Measurements from ENCODE around the gene PREX1. TPM values are rescaled to one million over a fixed set of nuclear protein-coding genes. Genes with fewer than 3 reads are reported as not detected.

Gene PREX1
- total RNA-seq, 4 donors from 2014 or later = 29.5 to 121 (median 40.9) TPM

DNA sequence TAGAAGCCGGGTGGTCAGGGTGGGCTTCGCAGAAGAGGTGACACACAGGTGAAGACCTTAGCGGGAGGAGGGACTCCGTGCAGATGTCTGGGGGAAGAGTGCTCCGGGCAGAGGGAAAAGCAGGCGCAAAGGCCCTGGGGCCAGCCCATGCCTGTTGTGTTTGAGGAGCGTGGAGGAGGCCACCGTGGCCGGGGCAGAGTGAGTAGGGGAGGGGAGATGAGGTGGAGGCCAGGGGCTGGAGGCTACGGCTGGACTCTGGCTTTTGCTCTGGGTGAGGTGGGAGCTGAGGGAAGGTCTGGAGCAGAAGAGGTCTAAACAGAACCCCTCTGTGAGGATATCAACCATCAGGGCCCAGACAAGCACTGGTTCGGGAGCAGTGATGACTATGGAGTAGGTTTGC is 244.0 kb downstream of the PREX1 start:
- DNase-seq (ENCODE audit: low spot score) (no peak), ATAC-seq (ENCODE audit: low FRiP score) (no peak)
- TF ChIP-seq, protein P1, sequence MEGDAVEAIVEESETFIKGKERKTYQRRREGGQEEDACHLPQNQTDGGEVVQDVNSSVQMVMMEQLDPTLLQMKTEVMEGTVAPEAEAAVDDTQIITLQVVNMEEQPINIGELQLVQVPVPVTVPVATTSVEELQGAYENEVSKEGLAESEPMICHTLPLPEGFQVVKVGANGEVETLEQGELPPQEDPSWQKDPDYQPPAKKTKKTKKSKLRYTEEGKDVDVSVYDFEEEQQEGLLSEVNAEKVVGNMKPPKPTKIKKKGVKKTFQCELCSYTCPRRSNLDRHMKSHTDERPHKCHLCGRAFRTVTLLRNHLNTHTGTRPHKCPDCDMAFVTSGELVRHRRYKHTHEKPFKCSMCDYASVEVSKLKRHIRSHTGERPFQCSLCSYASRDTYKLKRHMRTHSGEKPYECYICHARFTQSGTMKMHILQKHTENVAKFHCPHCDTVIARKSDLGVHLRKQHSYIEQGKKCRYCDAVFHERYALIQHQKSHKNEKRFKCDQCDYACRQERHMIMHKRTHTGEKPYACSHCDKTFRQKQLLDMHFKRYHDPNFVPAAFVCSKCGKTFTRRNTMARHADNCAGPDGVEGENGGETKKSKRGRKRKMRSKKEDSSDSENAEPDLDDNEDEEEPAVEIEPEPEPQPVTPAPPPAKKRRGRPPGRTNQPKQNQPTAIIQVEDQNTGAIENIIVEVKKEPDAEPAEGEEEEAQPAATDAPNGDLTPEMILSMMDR (IDR thresholded peaks at IDR 0.05) = no peak

DNA sequence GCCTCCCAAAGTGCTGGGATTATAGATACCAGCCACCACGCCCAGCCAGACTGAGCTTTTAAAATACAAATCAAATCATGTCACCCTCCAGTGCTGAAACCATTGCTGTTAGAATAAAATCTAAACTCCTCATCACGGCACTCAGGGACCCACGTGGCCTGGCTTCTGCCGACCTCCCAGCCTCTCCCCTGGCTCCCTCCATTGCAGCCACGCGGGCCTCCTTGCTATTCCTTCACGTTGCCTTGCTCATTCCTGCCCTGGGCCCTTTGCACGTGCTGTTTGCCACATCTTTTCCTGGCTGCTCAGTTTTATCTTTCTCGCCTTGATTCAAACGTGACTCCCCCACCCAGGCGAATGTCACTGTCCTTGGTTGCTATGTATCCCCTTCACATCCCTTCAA is 244.6 kb downstream of the PREX1 start:
- ATAC-seq (ENCODE audit: low FRiP score) = no peak
- DNase-seq (ENCODE audit: low spot score) = no peak
- TF ChIP-seq, protein P1 (IDR thresholded peaks at IDR 0.05) = no peak

DNA sequence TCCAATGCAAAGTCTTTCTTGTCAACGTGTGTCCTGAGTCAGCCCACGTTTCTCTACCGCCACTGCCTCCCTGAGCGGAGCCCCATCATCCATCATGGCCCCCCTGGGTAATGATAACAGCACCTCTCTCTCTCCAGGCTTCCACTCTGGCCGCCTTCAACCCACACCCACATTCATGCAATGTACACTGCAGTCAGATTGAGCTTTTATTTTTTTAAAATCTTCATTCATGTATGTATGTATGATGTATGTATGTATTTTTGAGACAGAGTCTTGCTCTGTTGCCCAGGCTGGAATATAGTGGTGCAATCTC is 245.2 kb downstream of the PREX1 start:
- DNase-seq (ENCODE audit: low spot score) (no peak), ATAC-seq (ENCODE audit: low FRiP score) (no peak)
- TF ChIP-seq, protein P1 (IDR thresholded peaks at IDR 0.05) = no peak

DNA sequence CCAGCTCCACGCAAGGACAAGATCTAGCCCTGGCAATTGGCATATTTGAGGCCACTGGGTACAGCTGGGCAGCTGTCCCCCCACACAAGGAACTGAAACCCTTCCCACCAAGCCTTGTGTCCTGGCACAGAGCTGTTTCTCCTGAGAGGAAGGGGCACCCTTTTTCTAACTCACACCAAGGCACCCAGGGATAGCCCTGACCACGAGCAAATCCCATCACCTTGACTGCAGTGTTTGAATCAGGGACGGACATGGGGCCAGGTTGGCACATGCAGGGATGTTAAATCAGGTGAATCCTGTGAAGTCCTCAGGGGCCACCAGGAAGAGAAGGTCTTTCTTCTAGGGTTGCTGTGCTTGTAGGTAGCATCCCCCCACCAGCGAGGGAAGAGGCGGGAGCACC is 246.6 kb downstream of the PREX1 start:
- ATAC-seq (ENCODE audit: low FRiP score) (no peak), DNase-seq (ENCODE audit: low spot score) (no peak)
- TF ChIP-seq, protein P1 (IDR thresholded peaks at IDR 0.05) = no peak

DNA sequence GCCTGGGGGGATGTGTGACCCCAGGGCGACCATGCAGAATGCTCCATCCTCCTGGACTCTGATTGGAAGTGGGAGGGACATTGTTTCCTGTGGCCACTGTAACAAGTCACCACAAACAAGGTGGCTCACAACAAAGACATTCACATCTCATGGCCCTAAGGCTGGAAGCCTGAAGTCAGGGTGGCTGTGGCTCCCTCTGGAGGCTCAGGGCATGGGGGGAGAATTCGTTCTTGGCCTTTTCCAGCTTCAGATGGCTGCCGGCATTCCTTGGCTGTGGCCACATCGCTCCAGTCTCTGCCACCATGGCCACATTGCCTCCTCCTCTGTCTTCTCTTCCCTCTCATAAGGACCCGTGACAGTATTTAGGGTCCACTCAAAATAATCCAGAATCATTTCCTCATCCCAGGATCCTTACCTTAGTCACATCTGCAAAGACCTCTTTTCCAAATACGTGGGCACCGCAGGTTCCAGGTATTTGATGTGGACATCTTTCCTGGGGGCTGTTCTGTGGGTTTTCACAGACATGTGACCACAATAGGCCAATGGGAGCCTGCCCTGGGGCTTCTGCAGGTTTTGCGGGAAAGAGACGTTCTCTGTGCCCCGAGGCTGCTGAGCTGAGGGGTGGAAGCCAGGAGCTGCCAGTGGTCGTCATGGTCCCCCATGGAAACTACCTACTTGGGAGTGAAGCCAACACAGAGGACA is 249.3 kb downstream of the PREX1 start:
- ATAC-seq (ENCODE audit: low FRiP score) (no peak), DNase-seq (ENCODE audit: low spot score) (no peak)
- TF ChIP-seq, protein P1 (IDR thresholded peaks at IDR 0.05) = no peak

DNA sequence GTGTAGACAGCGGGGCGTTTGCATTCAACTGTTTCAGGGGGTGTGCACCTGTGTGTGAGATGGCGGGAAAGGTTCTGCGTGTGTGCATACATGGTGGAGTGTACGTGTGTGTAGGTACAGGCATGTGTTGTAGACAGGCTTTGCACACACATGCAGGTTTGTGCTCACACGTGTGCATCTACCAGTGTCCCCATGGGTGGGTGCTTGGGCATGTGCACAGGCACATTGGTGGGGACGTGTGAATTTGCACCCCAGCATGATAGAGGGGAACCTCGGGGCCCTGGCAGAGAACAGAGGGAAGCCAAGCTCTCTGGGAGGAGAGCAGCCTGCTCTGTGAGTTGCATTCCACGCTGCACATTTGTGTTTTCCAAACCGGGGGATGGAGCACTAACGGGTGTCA is 250.2 kb downstream of the PREX1 start:
- TF ChIP-seq, protein P1 (IDR thresholded peaks at IDR 0.05) = no peak
- ATAC-seq (ENCODE audit: low FRiP score) = no peak
- no peak for DNase-seq (ENCODE audit: low spot score)

DNA sequence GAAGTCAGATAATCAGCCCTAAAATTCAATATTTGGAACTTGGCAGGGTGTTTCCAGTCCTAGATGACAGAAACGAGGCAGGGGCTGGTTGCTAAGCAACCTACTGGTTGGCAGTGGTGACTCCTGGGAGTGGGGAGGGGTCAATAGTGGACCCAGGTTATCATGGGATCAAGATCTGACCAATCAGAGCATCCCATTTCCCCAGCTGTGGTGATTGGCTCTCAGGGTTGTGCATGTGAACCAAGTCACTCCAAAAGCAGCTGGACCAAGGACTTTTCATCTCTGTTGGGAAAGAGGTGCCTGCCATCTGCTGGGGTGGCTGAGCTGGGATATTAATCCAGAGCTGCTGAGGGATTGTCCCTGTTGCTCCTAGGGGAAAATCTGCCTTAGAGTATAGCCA is 253.4 kb downstream of the PREX1 start:
- ATAC-seq (ENCODE audit: low FRiP score) (no peak), DNase-seq (ENCODE audit: low spot score) (no peak)
- TF ChIP-seq, protein P1 (IDR thresholded peaks at IDR 0.05) = no peak
